GM12878 (cell line): ENCODE results near the gene TLL1. TPM values are rescaled to one million over a fixed set of nuclear protein-coding genes. Genes with fewer than 3 reads are reported as not detected.

Experiments used
- ATAC-seq: fragments of 200-7000 bp; cut with Tn5 transposase; 3 replicates; pipeline ENCODE4 v1.9.1; 2020; ENCODE audit warnings: mild to moderate bottlenecking, moderate library complexity
- BruUV-seq: library from RNA; stranded (reverse); fragments of 400-500 nt; replicated peaks from 2 replicates; lab custom pipeline; 2021; lab: Mats Ljungman, UMichigan
- CTCF ChIA-PET: fragments of 300-600 bp; sonication (Branson Sonifier 250); formaldehyde crosslinking; extraction: SDS; loops from one replicate; lab custom pipeline; 2021; ENCODE audit warnings: inconsistent platforms; lab: Yijun Ruan, JAX
- POLR2A ChIA-PET: fragments of 350-600 bp; formaldehyde crosslinking; extraction: SDS; loops from one replicate; lab custom pipeline; 2021; ENCODE audit warnings: inconsistent platforms; lab: Charles Lee
- RAD21 ChIA-PET: fragments of 300-600 bp; sonication (Branson Sonifier 250); formaldehyde crosslinking; loops from one replicate; lab custom pipeline; 2023; ENCODE audit warnings: antibody characterized with exemption; ENCODE audit not compliant: unreplicated experiment; lab: Charles Lee
- SMC1A ChIA-PET: fragments of 300-600 bp; sonication (Branson Sonifier 250); formaldehyde crosslinking; loops from one replicate; lab custom pipeline; 2023; ENCODE audit not compliant: unreplicated experiment, uncharacterized antibody; lab: Charles Lee
- DNase-seq: peaks from one replicate; pipeline ENCODE4 v3.0.0-alpha.2; 2011; ENCODE audit warnings: low read depth, low spot score
- FAIRE-seq: peaks from 3 replicates; lab custom pipeline; 2011; peaks lifted over from hg19 to GRCh38; lab: Jason Lieb, UNC
- H2AFZ ChIP-seq: 2 replicates; pipeline ENCODE4 v1.6.0; 2011; ENCODE audit warnings: low read depth, low read length, control low read depth; ENCODE audit not compliant: control insufficient read depth
- H3K27ac ChIP-seq: 2 replicates; pipeline ENCODE4 v1.5.1; 2011; ENCODE audit warnings: control low read depth; ENCODE audit not compliant: control insufficient read depth, insufficient read depth
- H3K27me3 ChIP-seq, 2 experiments: replicated peaks in 1 of 2; 2 replicates each; pipeline versions ENCODE4 v1.6.0 to v1.6.1; 2011; ENCODE audit warnings: low read length in 1 of 2; ENCODE audit not compliant: control insufficient read depth in 2 of 2, insufficient read depth in 2 of 2
- H3K36me3 ChIP-seq, 2 experiments: 2 replicates each; pipeline ENCODE4 v1.5.1; 2011; ENCODE audit warnings: low read length in 1 of 2; ENCODE audit not compliant: control insufficient read depth in 2 of 2, insufficient read depth in 2 of 2
- H3K4me1 ChIP-seq: 2 replicates; pipeline ENCODE4 v1.6.1; 2011; ENCODE audit warnings: mild to moderate bottlenecking, low read length, moderate library complexity, mixed read lengths; ENCODE audit not compliant: control insufficient read depth, insufficient read depth
- H3K4me2 ChIP-seq: 2 replicates; pipeline ENCODE4 v1.6.0; 2011; ENCODE audit warnings: control low read depth; ENCODE audit not compliant: control insufficient read depth, insufficient read depth
- H3K4me3 ChIP-seq: fragments of 200-600 bp; sonication (generic); 2 replicates; pipeline ENCODE4 v1.5.1; 2016
- H3K79me2 ChIP-seq: 2 replicates; pipeline ENCODE4 v1.6.0; 2011; ENCODE audit warnings: low read length; ENCODE audit not compliant: control insufficient read depth, insufficient read depth
- H3K9ac ChIP-seq: 2 replicates; pipeline ENCODE4 v1.8.0; 2011; ENCODE audit warnings: low read length, control low read depth, mixed read lengths; ENCODE audit not compliant: control insufficient read depth, insufficient read depth
- H3K9me3 ChIP-seq: replicated peaks from 3 replicates; pipeline ENCODE4 v1.5.1; 2011; ENCODE audit warnings: mild to moderate bottlenecking, low read length; ENCODE audit not compliant: control insufficient read depth, insufficient read depth
- H4K20me1 ChIP-seq: 2 replicates; pipeline ENCODE4 v1.6.0; 2011; ENCODE audit not compliant: control insufficient read depth, insufficient read depth
- ATF7 ChIP-seq: fragments of 450-650 bp; IDR thresholded peaks from 2 replicates; pipeline ENCODE4 v1.6.1; 2016; ENCODE audit warnings: low read depth, mild to moderate bottlenecking
- KLF5 ChIP-seq: fragments of 450-650 bp; IDR thresholded peaks from 2 replicates; pipeline ENCODE4 v1.6.1; 2014; ENCODE audit warnings: mild to moderate bottlenecking; ENCODE audit not compliant: partially characterized antibody
- MTA3 ChIP-seq: IDR thresholded peaks from 2 replicates; pipeline ENCODE4 v1.6.1; 2012; ENCODE audit warnings: low read length, inconsistent platforms, borderline replicate concordance
- MXI1 ChIP-seq: fragments of 150-350 bp; IDR thresholded peaks from 2 replicates; pipeline ENCODE4 v1.6.1; 2011; ENCODE audit warnings: low read depth, mild to moderate bottlenecking, inconsistent platforms, low read length, improper control_type of control experiment
- NFYA ChIP-seq: IDR thresholded peaks from 2 replicates; pipeline ENCODE4 v1.6.1; 2011; ENCODE audit warnings: low read depth, mild to moderate bottlenecking, low read length, improper control_type of control experiment, borderline replicate concordance
- NR2F1 ChIP-seq: fragments of 450-650 bp; conservative IDR thresholded peaks from 2 replicates; pipeline ENCODE4 v1.6.1; 2017; ENCODE audit warnings: mild to moderate bottlenecking
- POLR2AphosphoS5 ChIP-seq: IDR thresholded peaks from 2 replicates; pipeline ENCODE4 v1.6.1; 2011; ENCODE audit warnings: mild to moderate bottlenecking, low read length, inconsistent platforms
- RFX5 ChIP-seq: IDR thresholded peaks from 2 replicates; pipeline ENCODE4 v1.6.1; 2011; ENCODE audit warnings: low read depth, low read length, improper control_type of control experiment
- SREBF2 ChIP-seq: IDR thresholded peaks from 2 replicates; pipeline ENCODE4 v1.6.1; 2012; ENCODE audit warnings: mild to moderate bottlenecking, low read length
- TARDBP ChIP-seq: IDR thresholded peaks from 2 replicates; pipeline ENCODE4 v1.6.1; 2016; ENCODE audit warnings: borderline replicate concordance
- TCF3 ChIP-seq: IDR thresholded peaks from 2 replicates; pipeline ENCODE4 v1.6.1; 2012; ENCODE audit warnings: low read depth, mild to moderate bottlenecking, low read length, borderline replicate concordance; ENCODE audit not compliant: insufficient read depth
- YY1 ChIP-seq: IDR thresholded peaks from 2 replicates; pipeline ENCODE4 v1.6.1; 2011; ENCODE audit warnings: low read depth, mild to moderate bottlenecking, low read length
- WGBS: methylation state at CpG from one replicate; pipeline ENCODE4 v1.1.6; 2016; ENCODE audit warnings: low lambda C conversion rate; ENCODE audit not compliant: insufficient replicate concordance, insufficient coverage; ENCODE audit errors: missing lambda C conversion rate; 5-methylcytosine and 5-hydroxymethylcytosine counted together
- in situ Hi-C: fragments of 300-500 bp; cut with MboI; formaldehyde crosslinking; loops from 9 replicates; pipeline ENCODE4 v1.14.3; 2018; ENCODE audit warnings: mixed read lengths
- intact Hi-C: fragments of 100-400 bp; cut with micrococcal nuclease; formaldehyde crosslinking; loops from one replicate; pipeline ENCODE4 v1.14.2; 2022; ENCODE audit not compliant: unreplicated experiment
- polyA plus RNA-seq, 11 experiments: library from polyadenylated mRNA; depleted of rRNA in 4 of 11; unstranded in 6 of 11; stranded (reverse) in 5 of 11; fragments of >200 nt; fragmentation: Nextera tagmentation in 4 of 11; fragmentation: Illumina TruSeq in 1 of 11; extraction: Ambion mirVana in 4 of 11; extraction: Trizol in 1 of 11; gene quantifications; 1 replicate in 1 of 11; 2 replicates in 10 of 11; pipeline versions ENCODE4 v1.2.1 to v1.2.3, GENCODE V29; 2011 to 2016; ENCODE audit warnings: inconsistent platforms in 2 of 11, missing spikeins in 2 of 11, low read depth in 1 of 11
- total RNA-seq, 4 experiments: library from RNA; depleted of rRNA in 3 of 4; stranded (reverse); fragments of >200 nt in 3 of 4; fragmentation: Illumina TruSeq in 1 of 4; extraction: Trizol in 1 of 4; gene quantifications; 2 replicates each; pipeline versions ENCODE4 v1.2.1 to v1.2.3, GENCODE V29; 2013 to 2021
- TF ChIP-seq, protein P1 (sequence below): fragments of 450-650 bp; IDR thresholded peaks from 2 replicates; pipeline ENCODE4 v1.6.1; 2017; ENCODE audit warnings: mild to moderate bottlenecking, moderate library complexity
- TF ChIP-seq, protein P2 (sequence below): fragments of 450-650 bp; IDR thresholded peaks from 2 replicates; pipeline ENCODE4 v1.6.1; 2017; ENCODE audit warnings: borderline replicate concordance
- TF ChIP-seq, protein P3 (sequence below): fragments of 450-650 bp; IDR thresholded peaks from 2 replicates; pipeline ENCODE4 v1.6.1; 2018; ENCODE audit warnings: mild to moderate bottlenecking, low read depth, moderate library complexity; ENCODE audit not compliant: partially characterized antibody
- TF ChIP-seq, protein P4 (sequence below): IDR thresholded peaks from 2 replicates; pipeline ENCODE4 v1.6.1; 2012; ENCODE audit warnings: low read depth, low read length, improper control_type of control experiment

Gene TLL1
- total and polyA plus RNA-seq, 10 of the 15 experiments (the other 5 are each of a cell fraction or from before 2014, with no cell fraction given), result 0.02 to 0.31 (median 0.05) TPM; not detected in 2

DNA sequence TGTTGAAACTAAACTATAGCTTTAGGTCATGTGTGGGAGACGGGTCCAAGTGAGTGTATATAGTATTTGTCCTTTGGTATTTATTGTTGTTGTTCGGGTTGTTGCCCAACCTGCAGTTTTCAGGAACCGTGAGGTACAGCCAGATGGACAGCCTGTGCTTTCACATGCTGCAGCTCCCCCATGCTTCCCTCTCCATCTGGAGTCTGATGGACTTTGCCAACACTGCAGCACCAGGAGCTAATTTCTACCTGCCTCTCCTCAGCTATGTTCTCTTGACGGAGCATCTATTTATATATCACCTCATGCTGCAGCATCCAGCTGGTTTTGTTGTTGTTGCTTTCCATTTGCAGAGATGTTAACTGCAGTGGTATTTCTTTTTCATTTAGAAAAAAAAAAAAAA is 80.1 kb downstream of the TLL1 start:
- POLR2A ChIA-PET, result no interaction called here
- CTCF ChIA-PET, result interaction anchor here (0.8 kb wide), 1 partner anchor 50 kb away, joined by 3 read pairs; no protein-coding TSS in a partner anchor
- RAD21 ChIA-PET, result no interaction called here
- intact Hi-C loops (no loop called here), in situ Hi-C loops (no loop called here)
- Histone ChIP-seq H3K4me1 (no peaks in the 10 kb centered on the region), H3K36me3 (no peaks in the 10 kb centered on the region), H3K4me2 (no peak overlapping the region), H3K9me3 (no peaks in the 10 kb centered on the region), H3K9ac (no peak overlapping the region), H3K27me3 (no peaks in the 10 kb centered on the region), H2AFZ (no peak overlapping the region), H3K79me2 (no peaks in the 10 kb centered on the region), H3K4me3 (no peak overlapping the region), H4K20me1 (no peaks in the 10 kb centered on the region), H3K27ac (no peak overlapping the region)
- SMC1A ChIA-PET, result no interaction called here
- 17% methylated on average over 4 of the region's 4 CpGs for WGBS
- no peak for FAIRE-seq
- no TSS peak for BruUV-seq
- no peak for DNase-seq
- ATAC-seq, result no peak
- TF ChIP-seq, protein P1, sequence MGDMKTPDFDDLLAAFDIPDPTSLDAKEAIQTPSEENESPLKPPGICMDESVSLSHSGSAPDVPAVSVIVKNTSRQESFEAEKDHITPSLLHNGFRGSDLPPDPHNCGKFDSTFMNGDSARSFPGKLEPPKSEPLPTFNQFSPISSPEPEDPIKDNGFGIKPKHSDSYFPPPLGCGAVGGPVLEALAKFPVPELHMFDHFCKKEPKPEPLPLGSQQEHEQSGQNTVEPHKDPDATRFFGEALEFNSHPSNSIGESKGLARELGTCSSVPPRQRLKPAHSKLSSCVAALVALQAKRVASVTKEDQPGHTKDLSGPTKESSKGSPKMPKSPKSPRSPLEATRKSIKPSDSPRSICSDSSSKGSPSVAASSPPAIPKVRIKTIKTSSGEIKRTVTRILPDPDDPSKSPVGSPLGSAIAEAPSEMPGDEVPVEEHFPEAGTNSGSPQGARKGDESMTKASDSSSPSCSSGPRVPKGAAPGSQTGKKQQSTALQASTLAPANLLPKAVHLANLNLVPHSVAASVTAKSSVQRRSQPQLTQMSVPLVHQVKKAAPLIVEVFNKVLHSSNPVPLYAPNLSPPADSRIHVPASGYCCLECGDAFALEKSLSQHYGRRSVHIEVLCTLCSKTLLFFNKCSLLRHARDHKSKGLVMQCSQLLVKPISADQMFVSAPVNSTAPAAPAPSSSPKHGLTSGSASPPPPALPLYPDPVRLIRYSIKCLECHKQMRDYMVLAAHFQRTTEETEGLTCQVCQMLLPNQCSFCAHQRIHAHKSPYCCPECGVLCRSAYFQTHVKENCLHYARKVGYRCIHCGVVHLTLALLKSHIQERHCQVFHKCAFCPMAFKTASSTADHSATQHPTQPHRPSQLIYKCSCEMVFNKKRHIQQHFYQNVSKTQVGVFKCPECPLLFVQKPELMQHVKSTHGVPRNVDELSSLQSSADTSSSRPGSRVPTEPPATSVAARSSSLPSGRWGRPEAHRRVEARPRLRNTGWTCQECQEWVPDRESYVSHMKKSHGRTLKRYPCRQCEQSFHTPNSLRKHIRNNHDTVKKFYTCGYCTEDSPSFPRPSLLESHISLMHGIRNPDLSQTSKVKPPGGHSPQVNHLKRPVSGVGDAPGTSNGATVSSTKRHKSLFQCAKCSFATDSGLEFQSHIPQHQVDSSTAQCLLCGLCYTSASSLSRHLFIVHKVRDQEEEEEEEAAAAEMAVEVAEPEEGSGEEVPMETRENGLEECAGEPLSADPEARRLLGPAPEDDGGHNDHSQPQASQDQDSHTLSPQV, result no peak
- TF ChIP-seq, protein P2, sequence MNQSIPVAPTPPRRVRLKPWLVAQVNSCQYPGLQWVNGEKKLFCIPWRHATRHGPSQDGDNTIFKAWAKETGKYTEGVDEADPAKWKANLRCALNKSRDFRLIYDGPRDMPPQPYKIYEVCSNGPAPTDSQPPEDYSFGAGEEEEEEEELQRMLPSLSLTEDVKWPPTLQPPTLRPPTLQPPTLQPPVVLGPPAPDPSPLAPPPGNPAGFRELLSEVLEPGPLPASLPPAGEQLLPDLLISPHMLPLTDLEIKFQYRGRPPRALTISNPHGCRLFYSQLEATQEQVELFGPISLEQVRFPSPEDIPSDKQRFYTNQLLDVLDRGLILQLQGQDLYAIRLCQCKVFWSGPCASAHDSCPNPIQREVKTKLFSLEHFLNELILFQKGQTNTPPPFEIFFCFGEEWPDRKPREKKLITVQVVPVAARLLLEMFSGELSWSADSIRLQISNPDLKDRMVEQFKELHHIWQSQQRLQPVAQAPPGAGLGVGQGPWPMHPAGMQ, result no peak
- no peak for TF ChIP-seq MXI1
- TF ChIP-seq MTA3, result no peak
- TF ChIP-seq NFYA, result no peak
- TF ChIP-seq ATF7, result no peak
- TF ChIP-seq TARDBP, result no peak
- TF ChIP-seq RFX5, result no peak
- no peak for TF ChIP-seq KLF5
- TF ChIP-seq SREBF2, result no peak
- no peak for TF ChIP-seq POLR2AphosphoS5
- no peak for TF ChIP-seq YY1
- TF ChIP-seq, protein P3, sequence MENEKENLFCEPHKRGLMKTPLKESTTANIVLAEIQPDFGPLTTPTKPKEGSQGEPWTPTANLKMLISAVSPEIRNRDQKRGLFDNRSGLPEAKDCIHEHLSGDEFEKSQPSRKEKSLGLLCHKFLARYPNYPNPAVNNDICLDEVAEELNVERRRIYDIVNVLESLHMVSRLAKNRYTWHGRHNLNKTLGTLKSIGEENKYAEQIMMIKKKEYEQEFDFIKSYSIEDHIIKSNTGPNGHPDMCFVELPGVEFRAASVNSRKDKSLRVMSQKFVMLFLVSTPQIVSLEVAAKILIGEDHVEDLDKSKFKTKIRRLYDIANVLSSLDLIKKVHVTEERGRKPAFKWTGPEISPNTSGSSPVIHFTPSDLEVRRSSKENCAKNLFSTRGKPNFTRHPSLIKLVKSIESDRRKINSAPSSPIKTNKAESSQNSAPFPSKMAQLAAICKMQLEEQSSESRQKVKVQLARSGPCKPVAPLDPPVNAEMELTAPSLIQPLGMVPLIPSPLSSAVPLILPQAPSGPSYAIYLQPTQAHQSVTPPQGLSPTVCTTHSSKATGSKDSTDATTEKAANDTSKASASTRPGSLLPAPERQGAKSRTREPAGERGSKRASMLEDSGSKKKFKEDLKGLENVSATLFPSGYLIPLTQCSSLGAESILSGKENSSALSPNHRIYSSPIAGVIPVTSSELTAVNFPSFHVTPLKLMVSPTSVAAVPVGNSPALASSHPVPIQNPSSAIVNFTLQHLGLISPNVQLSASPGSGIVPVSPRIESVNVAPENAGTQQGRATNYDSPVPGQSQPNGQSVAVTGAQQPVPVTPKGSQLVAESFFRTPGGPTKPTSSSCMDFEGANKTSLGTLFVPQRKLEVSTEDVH, result no peak
- TF ChIP-seq NR2F1, result no peak
- TF ChIP-seq TCF3, result no peak
- TF ChIP-seq, protein P4, sequence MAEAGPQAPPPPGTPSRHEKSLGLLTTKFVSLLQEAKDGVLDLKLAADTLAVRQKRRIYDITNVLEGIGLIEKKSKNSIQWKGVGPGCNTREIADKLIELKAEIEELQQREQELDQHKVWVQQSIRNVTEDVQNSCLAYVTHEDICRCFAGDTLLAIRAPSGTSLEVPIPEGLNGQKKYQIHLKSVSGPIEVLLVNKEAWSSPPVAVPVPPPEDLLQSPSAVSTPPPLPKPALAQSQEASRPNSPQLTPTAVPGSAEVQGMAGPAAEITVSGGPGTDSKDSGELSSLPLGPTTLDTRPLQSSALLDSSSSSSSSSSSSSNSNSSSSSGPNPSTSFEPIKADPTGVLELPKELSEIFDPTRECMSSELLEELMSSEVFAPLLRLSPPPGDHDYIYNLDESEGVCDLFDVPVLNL, result no peak
